H7 (cell line): ENCODE measurements around the gene MMEL1. TPM values are rescaled to one million over a fixed set of nuclear protein-coding genes. Genes with fewer than 3 reads are reported as not detected.
A peak's percentile ranks its signal among the peaks of the same experiment; 100 is the strongest.

Experiments used
- DNase-seq: peaks from one replicate; pipeline ENCODE4 v3.0.0; 2012
- H3K27me3 ChIP-seq: 2 replicates; pipeline ENCODE4 v1.6.0; 2011; ENCODE audit warnings: mild to moderate bottlenecking, low read length; ENCODE audit not compliant: control insufficient read depth, insufficient read depth
- H3K36me3 ChIP-seq: replicated peaks from 2 replicates; pipeline ENCODE4 v1.5.1; 2011; ENCODE audit warnings: low read length; ENCODE audit not compliant: control insufficient read depth, insufficient read depth
- H3K4me3 ChIP-seq: 2 replicates; pipeline ENCODE4 v1.5.1; 2011; ENCODE audit warnings: low read depth, mild to moderate bottlenecking, control low read depth, low read length, moderate library complexity; ENCODE audit not compliant: insufficient read depth
- total RNA-seq: library from RNA; depleted of rRNA; stranded (reverse); fragments of >200 nt; shearing (Covaris generic); gene quantifications from 2 replicates; pipeline ENCODE4 v1.2.3, GENCODE V29; 2014

MMEL1 gene
- total RNA-seq, 1 experiment from 2014 or later = 1.3 TPM

DNA sequence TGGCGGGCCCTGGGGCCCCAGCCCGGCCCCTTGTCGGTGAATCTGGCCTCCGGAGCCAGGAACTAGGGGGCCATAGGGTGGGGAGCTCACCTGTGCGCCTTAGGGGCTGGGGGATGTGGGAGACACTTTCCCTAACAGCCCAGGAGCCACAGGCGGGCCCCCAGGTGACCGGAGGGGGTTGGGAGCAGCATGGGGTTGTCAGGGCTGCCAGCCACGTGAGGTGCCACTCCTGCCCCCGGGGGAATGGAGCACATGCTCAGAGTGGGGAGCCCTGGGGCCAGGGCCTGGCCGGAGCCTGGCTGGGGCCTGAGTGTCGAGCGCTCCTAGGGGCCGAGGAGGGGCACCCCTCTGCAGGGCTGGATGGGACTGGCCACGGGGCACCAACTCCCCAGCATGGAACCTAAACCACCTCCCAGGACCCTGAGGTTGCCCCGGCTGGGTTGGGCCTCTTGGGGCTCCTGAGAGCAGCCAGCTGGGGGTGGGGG is 26.4 kb downstream of the MMEL1 start:
- Histone ChIP-seq H3K4me3 (no peak overlapping the region), H3K27me3 (no peaks in the 10 kb centered on the region), H3K36me3 (no peaks in the 10 kb centered on the region)
- DNase-seq = peak; percentile 50

DNA sequence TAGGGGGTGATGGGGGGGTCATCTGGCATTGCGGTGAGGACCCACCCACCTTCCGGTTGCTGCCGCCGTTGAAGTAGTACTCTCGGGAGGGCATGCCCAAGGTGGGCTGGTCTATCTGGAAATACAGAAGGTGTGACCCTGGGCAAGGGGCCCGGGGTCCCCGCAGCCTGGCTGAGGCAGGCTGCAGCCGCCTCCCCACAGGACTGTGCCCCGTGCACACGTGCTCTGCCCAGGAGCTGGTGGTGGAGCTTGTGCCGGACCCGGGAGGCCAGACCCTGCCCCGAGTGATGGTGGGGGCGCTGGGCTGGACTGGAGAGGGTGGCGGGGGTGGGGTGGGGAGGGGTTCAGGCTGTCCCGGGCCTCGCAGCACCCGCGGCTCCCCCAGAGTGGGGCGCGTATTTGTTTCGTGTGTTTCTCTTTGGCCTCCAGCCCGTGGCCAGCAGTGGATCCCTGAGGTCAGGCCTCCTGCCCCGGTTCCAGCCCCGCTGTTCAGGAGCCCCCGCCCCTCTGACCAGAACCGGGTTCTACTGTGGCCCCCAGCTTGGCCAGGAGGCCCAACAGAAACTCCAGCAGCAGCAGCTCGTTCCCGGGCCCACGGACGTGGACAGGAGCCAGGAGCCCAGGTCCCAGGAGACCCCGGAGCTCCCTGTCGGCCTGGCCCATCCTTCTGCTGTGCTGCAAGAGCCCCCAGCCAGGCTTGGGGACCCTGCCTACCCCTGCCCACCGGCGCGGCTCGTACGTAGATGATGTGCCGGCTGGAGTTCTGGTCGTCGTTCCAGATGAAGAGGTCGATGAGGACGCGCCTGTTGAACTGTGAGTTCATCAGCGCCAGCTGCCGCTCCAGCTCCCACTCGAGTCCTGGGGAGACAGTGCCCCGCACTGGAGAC is 27.1 kb downstream of the MMEL1 start:
- Histone ChIP-seq H3K36me3 (no peaks in the 10 kb centered on the region), H3K4me3 (no peak overlapping the region), H3K27me3 (no peaks in the 10 kb centered on the region)
- DNase-seq = peak; percentile 49

DNA sequence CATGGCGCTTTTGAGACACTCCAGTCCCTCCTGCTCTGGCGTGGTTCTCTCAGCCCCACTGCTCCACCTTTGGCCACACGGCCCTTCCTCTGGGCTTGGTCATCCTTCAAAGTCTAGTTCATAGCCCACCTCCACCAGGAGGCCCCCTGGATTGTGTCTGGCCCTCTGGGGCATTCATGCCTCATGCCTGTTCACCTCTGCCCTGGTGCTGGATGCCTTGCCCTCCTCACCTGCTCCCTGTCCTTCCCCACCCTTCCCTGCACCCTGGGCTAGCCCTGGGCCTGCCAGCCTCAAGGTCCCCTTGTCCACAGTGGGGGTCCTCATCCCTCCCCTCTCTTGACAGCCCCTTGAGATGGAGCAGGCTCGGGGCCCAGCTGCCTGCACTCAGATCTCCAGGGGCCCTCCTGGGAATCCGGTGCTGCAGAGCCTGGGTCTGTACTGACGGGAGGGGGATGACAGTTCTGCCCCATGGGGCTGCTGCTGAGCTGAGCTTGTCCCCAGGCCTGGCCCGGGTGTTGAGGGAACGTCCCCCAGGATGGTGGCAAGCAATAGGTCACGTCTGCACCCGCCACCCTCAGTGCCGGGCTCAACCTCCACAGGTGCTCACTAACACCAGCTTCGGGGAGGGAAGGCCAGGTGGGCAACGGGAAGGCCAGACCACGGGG is 27.8 kb downstream of the MMEL1 start:
- Histone ChIP-seq H3K4me3 (no peak overlapping the region), H3K27me3 (no peaks in the 10 kb centered on the region), H3K36me3 (no peaks in the 10 kb centered on the region)
- peak; percentile 45 for DNase-seq

DNA sequence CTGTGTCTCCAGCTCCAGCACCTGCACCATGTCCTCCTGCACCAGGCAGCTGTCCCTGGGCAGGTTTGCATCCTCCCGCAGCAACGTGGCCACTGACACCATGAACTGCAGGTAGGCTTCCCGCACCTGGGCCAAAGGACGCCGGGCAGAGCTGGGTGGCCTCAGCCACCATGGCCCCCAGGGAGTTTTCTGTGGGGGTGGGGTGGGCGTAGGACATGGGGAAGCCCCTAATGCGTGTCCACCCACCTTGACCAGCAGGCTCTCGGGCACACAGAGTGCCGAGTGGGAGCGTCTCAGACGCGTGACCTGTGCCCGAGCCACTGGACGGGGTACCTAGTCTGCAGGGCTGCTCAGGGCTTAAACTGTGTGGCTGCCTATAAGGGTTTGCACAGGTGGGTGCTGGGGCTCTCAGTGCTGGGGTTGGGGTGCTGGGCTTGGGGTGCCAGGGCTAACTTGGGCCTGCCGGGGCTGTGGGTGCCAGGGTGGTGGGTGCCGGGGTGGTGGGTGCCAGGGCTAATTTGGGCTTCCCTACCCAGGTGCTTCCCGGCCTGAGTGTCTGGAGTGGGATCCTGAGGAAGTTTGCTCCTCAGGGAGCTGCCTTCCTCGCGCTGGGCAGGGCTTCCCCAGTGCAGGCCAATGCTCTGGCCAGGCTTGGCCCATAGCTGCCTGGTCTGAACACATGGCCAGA is 28.5 kb downstream of the MMEL1 start:
- H3K27me3 ChIP-seq = no peaks in the 10 kb centered on the region
- H3K36me3 ChIP-seq = no peaks in the 10 kb centered on the region
- no peak overlapping the region for H3K4me3 ChIP-seq
- DNase-seq = peak; percentile 40

DNA sequence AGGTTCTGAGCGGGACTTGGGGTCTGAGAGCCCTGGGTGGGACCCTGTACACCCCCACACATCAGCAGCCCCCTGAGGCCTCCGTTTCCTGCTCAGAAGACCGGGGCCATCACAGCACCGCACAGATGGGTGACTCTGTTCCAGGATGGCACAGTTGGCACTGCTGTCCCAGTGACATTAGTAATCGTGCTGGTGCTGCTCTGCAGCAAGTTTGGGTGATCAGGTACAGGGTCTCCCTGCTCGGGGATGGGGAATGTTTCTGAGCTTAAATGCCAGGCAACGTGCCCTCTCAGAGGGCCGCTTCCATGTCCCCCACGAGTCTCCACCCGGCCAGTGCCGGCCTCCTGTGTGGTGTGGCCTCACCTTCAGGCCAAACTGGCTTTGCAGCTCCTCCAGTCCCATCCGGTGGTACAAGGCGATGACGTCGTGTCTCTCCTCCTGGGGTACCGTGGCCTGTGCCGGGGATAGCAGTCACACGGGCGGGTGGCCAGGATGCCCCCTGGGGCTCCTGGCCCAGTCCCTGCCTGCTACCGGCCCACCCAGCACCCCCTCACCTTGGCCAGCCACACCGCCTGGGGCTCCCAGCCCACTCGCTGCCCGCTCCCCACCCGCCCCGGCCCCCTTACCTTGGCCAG is 29.2 kb downstream of the MMEL1 start:
- Histone ChIP-seq H3K4me3 (no peak overlapping the region), H3K36me3 (no peaks in the 10 kb centered on the region), H3K27me3 (no peaks in the 10 kb centered on the region)
- peak; percentile 39 for DNase-seq

DNA sequence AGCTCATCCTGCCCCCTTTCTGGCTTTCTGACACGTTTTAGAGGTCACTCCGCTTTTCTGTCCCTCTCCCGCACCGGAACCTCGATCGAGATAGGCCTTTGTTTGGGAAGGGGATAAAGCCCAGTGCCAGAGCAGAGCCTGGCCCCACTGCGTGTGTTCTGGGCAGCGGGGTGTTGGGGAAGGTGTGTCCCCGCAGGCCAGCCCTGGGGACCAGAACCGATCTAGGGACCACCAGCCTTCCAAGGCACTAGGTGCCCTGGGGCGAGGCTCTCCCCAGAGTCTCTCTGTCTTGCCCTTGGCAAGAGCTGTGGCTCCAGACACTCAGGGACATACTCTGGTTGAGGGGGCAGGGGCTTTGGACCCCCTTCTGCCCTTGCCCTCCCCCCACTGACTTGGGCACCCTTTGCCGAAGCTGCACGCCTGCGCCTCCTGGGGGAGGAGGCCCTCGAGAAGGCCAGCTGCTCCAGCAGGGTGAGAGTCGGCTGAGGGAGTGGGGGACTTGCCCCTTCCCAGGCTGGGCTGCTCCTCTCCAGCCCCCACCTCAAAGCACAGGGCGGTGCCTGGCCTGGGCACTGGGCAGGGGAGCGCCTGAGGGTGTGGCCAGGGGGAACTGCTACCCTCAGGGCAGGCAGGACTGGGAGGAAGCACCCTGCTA is 29.8 kb downstream of the MMEL1 start:
- H3K27me3 ChIP-seq = no peaks in the 10 kb centered on the region
- H3K36me3 ChIP-seq = no peaks in the 10 kb centered on the region
- H3K4me3 ChIP-seq = no peak overlapping the region
- DNase-seq = peak; percentile 48

DNA sequence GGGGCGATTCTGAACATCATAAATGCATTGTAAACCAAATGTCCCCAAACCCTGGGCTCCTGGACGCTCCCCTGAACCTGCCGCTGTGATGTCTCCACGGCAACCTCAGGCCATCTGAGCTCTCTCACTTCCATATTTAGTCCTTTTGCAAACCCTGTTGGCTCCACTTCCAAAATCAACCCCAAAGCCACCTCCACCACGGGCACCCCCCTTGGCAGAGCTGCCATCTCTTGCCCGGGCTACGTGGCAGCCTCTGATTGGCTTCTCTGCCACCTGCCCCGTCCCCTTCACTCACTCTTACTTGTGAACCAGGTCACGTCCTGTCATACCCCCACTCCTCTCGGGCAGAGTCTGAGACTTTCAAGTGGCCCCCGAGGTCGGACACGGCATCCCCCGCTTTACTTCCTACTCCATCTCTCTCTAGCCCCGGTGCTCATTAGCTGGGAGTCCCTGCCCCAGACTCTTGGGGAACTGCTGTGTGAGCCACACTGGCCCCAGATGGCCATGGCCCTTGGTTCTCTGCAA is 30.4 kb downstream of the MMEL1 start:
- Histone ChIP-seq H3K36me3 (no peaks in the 10 kb centered on the region), H3K4me3 (no peak overlapping the region), H3K27me3 (no peaks in the 10 kb centered on the region)
- DNase-seq = no peak

DNA sequence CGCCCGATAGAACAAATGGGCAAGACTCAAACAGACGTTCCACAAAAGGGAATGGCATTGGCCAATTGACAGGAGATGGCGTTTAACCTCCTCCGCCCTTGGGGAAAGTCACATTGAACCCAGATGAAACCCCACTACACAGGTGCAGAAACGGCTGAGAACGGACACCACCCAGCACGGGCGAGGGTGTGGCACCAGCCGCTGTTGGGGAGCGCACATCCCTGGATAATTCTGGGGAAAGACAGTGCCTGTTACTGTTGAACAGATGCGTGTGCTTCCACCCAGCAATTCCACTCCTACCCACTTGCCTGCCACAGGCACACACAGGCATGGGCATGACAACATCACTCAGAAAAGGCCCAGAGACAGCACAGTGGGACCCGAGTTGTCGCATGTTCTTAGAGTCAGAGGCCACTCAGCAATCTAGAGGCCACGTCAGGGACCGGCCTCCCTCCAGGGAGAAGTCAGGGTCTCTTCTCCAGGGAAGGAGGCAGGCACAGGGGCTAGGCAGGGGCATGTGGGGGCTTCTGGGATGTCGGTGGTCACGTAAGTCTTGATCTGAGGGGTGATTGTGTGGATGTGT is 31.0 kb downstream of the MMEL1 start:
- no peak for DNase-seq

DNA sequence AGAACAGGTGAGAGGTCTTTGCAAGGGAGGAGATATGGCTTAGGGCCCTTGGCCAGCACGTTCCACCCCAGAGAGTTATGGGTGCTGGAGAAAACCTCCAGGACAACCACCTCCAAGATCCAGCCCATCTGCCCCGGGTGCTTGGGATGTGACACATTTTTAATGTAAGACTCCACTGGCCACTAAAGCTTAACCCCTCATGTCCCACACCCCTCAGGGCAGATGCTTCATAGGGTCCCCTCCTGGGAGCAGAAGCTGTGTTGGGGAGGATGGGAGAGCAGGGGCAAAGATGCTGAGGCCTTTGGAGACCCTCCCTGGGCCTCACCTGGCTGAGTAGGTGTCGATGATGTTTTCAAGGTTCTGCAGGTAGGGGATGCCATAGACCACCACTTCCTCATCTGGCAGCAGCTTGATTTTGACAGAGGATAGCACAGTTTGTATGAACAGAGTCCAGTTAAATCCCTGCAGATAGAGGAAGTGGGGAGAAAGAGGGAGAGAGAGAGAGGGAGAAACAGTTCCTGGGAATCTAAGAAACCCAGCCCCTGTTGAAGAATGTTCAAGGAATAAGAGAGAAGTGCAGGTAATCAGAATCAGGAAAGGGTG is 34.4 kb downstream of the MMEL1 start:
- no peaks in the 10 kb centered on the region for H3K36me3 ChIP-seq
- no peaks in the 10 kb centered on the region for H3K27me3 ChIP-seq
- DNase-seq = peak; percentile 59
- no peak overlapping the region for H3K4me3 ChIP-seq

More for the DNA sequence above, 31.0 kb downstream of the MMEL1 start:
- Histone ChIP-seq H3K4me3 (no peak overlapping the region), H3K36me3 (no peaks in the 10 kb centered on the region), H3K27me3 (no peaks in the 10 kb centered on the region)

DNA sequence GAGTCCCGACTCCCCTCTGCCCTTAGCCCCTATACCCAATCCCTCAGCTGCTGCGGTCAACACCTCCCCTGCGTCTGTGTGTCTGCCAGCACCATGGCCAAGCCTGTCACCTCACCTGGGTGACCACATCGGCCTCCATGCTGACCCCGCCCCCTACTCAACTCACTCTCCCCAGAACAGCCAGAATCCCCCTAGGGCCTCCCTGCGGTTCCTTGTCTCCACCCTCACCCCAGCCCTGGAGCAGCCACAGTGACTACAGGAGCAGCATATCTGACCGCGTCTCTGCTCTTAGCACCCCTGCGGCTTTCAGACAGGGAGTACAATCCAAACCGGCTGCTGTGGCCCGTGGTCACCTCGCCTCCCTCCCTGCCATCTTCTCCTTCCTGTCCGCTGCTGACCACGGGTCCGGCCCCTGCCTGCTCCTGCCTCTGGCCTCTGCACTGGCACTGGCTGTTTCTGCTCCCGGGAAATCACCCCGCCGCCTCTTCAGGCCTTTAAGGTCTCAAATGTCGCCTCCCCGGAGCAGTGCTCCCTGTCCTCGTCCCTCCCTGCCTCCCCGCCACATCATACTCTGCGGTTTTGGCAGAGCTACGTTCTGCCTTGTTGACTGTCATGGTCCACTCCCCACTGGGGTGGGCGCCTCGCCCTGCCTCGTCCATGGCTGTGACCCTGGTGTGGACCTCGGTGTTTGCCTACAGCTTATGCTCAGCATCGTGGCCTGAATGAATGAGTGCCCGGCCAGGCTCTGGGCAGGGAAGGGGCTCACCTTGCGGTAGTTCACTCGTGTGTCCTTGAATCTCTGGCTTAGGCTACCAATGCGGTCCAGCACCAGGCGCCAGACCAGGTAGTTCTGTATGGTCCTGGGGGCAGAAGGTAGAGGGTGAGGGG is 35.1 kb downstream of the MMEL1 start:
- Histone ChIP-seq H3K4me3 (no peak overlapping the region), H3K36me3 (no peaks in the 10 kb centered on the region), H3K27me3 (no peaks in the 10 kb centered on the region)
- DNase-seq = peak; percentile 49

DNA sequence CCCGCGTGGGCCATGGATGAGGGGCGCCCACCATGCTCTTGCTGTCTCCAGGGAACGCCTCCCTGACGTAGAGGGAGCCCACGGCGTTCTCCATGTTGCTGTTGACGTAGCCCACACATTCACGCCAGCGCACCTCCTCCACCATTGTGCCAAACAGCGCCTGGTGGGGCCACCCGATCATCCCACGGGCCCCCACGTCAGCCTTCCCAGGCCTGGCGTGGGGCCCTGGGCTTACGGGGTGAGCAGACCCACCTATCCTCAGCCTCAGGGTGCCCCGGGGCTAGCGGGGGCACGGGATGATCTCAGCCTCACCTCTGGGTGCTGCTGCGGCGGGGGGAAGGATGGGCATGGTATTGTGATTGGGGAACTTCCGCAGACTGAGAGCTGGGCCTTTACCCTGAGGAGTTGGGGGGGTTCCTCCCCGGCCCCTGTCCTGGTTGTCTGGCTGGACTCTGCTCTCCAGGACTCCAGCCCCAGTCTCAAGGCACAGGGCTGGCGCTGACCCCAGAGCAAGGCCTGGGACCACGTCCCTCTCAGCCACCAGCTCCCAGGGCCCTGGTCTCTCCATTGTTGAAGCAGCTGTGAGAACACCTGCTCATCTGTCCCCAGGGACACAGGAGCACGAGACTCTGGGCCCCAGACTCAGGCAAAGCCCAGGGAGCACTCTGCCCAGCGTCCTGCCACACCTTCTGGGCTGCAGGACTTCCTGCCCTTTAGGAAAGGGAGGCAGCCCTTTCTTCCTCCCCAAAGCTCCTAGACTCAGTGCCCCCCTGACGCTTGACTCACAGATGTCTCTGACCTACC is 36.1 kb downstream of the MMEL1 start:
- H3K27me3 ChIP-seq = no peaks in the 10 kb centered on the region
- no peaks in the 10 kb centered on the region for H3K36me3 ChIP-seq
- H3K4me3 ChIP-seq = no peak overlapping the region
- peak; percentile 40 for DNase-seq
